HepG2 (cell line): ENCODE results near the gene ACSF3. TPM values are rescaled to one million over a fixed set of nuclear protein-coding genes. Genes with fewer than 3 reads are reported as not detected.

Source experiments
- EP300 ChIP-seq, 3 experiments: sonication (generic) in 1 of 3; formaldehyde crosslinking in 1 of 3; IDR thresholded peaks; 2 replicates each; pipeline versions ENCODE4 v1.5.1 to v1.6.1; 2011 to 2020; ENCODE audit warnings: low read depth in 2 of 3, low read length in 2 of 3, borderline replicate concordance in 1 of 3, improper control_type of control experiment in 1 of 3, mild to moderate bottlenecking in 1 of 3, missing genetic modification reagents in 1 of 3, moderate library complexity in 1 of 3
- HNRNPLL ChIP-seq: fragments of 200-400 bp; formaldehyde crosslinking; IDR thresholded peaks from 2 replicates; pipeline ENCODE4 v1.6.1; 2017; ENCODE audit warnings: mild to moderate bottlenecking, low read depth, low read length; ENCODE audit not compliant: poor library complexity, severe bottlenecking
- HOXA7 ChIP-seq: sonication (generic); formaldehyde crosslinking; IDR thresholded peaks from 2 replicates; pipeline ENCODE4 v1.8.1; 2022; ENCODE audit warnings: mild to moderate bottlenecking, missing genetic modification reagents, moderate library complexity
- POLR2G ChIP-seq: fragments of 200-400 bp; formaldehyde crosslinking; IDR thresholded peaks from 2 replicates; pipeline ENCODE4 v1.6.1; 2018; ENCODE audit warnings: mild to moderate bottlenecking, low read depth, low read length, moderate library complexity
- RARA ChIP-seq: IDR thresholded peaks from 2 replicates; pipeline ENCODE4 v1.6.1; 2016; ENCODE audit warnings: missing genetic modification reagents, missing compliant biosample characterization
- RBFOX2 ChIP-seq: fragments of 200-400 bp; formaldehyde crosslinking; IDR thresholded peaks from 2 replicates; pipeline ENCODE4 v1.6.1; 2017; ENCODE audit warnings: low read depth, mild to moderate bottlenecking, low read length
- TARDBP ChIP-seq: sonication (generic); formaldehyde crosslinking; IDR thresholded peaks from 2 replicates; pipeline ENCODE4 v1.8.0; 2022; ENCODE audit warnings: mild to moderate bottlenecking, missing genetic modification reagents
- TFE3 ChIP-seq: IDR thresholded peaks from 2 replicates; pipeline ENCODE4 v1.6.1; 2016
- TGIF2 ChIP-seq: IDR thresholded peaks from 2 replicates; pipeline ENCODE4 v1.6.1; 2016; ENCODE audit warnings: control low read depth, missing compliant biosample characterization
- TIGD3 ChIP-seq: sonication (generic); formaldehyde crosslinking; IDR thresholded peaks from 2 replicates; pipeline ENCODE4 v1.5.1; 2020; ENCODE audit warnings: mild to moderate bottlenecking, missing genetic modification reagents, borderline replicate concordance
- USF2 ChIP-seq, 2 experiments: sonication (generic) in 1 of 2; formaldehyde crosslinking in 1 of 2; IDR thresholded peaks; 2 replicates each; pipeline versions ENCODE4 v1.5.1 to v1.6.1; 2011 to 2020; ENCODE audit warnings: borderline replicate concordance in 1 of 2, low read depth in 1 of 2, low read length in 1 of 2, mild to moderate bottlenecking in 1 of 2, missing genetic modification reagents in 1 of 2, moderate library complexity in 1 of 2
- ZFY ChIP-seq: sonication (generic); formaldehyde crosslinking; IDR thresholded peaks from 2 replicates; pipeline ENCODE4 v1.4.0; 2020; ENCODE audit warnings: missing genetic modification reagents
- ZKSCAN5 ChIP-seq: sonication (generic); formaldehyde crosslinking; IDR thresholded peaks from 2 replicates; pipeline ENCODE4 v1.5.1; 2020; ENCODE audit warnings: mild to moderate bottlenecking, missing genetic modification reagents
- ZNF24 ChIP-seq: fragments of 450-650 bp; IDR thresholded peaks from 2 replicates; pipeline ENCODE4 v1.6.1; 2017; ENCODE audit warnings: antibody characterized with exemption, mild to moderate bottlenecking
- polyA plus RNA-seq, 8 experiments: library from polyadenylated mRNA; depleted of rRNA in 3 of 8; stranded (reverse) in 7 of 8; unstranded in 1 of 8; fragments of >200 nt; fragmentation: Illumina TruSeq in 4 of 8; extraction: Trizol in 4 of 8; gene quantifications; 2 replicates each; pipeline versions ENCODE4 v1.2.1 to v1.2.3, GENCODE V29; 2011 to 2016; ENCODE audit warnings: low read depth in 4 of 8, missing spikeins in 1 of 8, mixed read lengths in 1 of 8; ENCODE audit not compliant: insufficient read depth in 1 of 8
- total RNA-seq, 5 experiments: library from RNA; depleted of rRNA; stranded (reverse); fragments of >200 nt; fragmentation: Illumina TruSeq; extraction: Trizol; gene quantifications; 2 replicates each; pipeline ENCODE4 v1.2.3, GENCODE V29; 2016; ENCODE audit warnings: low read depth in 1 of 5
- TF ChIP-seq, protein P1 (sequence below): sonication (generic); formaldehyde crosslinking; IDR thresholded peaks from 2 replicates; pipeline ENCODE4 v1.4.0; 2020; ENCODE audit warnings: low read depth, mild to moderate bottlenecking, missing genetic modification reagents
- TF ChIP-seq, protein P2 (sequence below): sonication (generic); formaldehyde crosslinking; IDR thresholded peaks from 2 replicates; pipeline ENCODE4 v1.5.1; 2020; ENCODE audit warnings: mild to moderate bottlenecking, missing genetic modification reagents
- TF ChIP-seq, protein P3 (sequence below): sonication (generic); formaldehyde crosslinking; IDR thresholded peaks from 2 replicates; pipeline ENCODE4 v1.8.0; 2022; ENCODE audit warnings: mild to moderate bottlenecking, missing genetic modification reagents, moderate library complexity

ACSF3 gene
- total and polyA plus RNA-seq, 2 of the 13 experiments (the other 11 are each of a cell fraction or from before 2014, with no cell fraction given), result 14.9 to 30.6 TPM

GRCh38 chr16:89154390-89155183 lies 60.9 kb downstream of the ACSF3 start (continued):
- TF ChIP-seq USF2 (IDR thresholded peaks at IDR 0.05; ENCODE audit: low read depth, low read length) (no peak), USF2 (CRISPR knock-in tag; IDR thresholded peaks at IDR 0.05; ENCODE audit: borderline replicate concordance) (no peak), TIGD3 (CRISPR knock-in tag) (no peak), EP300 (IDR thresholded peaks at IDR 0.05; ENCODE audit: low read depth in 2 of 2, low read length in 2 of 2) (no peak), EP300 (CRISPR knock-in tag; IDR thresholded peaks at IDR 0.05; ENCODE audit: borderline replicate concordance) (no peak), RBFOX2 (no peak), POLR2G (peak; percentile 59), TGIF2 (CRISPR knock-in tag) (no peak), ZFY (CRISPR knock-in tag) (no peak), HNRNPLL (peak; percentile 11), TFE3 (CRISPR knock-in tag) (no peak), ZNF24 (no peak), HOXA7 (CRISPR knock-in tag) (no peak), ZKSCAN5 (0 out of 2 replicates have a peak, but pooled peaks have one; percentile 6), TARDBP (CRISPR knock-in tag) (no peak), RARA (CRISPR knock-in tag) (no peak)
- TF ChIP-seq, protein P1, sequence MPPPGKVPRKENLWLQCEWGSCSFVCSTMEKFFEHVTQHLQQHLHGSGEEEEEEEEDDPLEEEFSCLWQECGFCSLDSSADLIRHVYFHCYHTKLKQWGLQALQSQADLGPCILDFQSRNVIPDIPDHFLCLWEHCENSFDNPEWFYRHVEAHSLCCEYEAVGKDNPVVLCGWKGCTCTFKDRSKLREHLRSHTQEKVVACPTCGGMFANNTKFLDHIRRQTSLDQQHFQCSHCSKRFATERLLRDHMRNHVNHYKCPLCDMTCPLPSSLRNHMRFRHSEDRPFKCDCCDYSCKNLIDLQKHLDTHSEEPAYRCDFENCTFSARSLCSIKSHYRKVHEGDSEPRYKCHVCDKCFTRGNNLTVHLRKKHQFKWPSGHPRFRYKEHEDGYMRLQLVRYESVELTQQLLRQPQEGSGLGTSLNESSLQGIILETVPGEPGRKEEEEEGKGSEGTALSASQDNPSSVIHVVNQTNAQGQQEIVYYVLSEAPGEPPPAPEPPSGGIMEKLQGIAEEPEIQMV (CRISPR knock-in tag), result no peak
- TF ChIP-seq, protein P2, sequence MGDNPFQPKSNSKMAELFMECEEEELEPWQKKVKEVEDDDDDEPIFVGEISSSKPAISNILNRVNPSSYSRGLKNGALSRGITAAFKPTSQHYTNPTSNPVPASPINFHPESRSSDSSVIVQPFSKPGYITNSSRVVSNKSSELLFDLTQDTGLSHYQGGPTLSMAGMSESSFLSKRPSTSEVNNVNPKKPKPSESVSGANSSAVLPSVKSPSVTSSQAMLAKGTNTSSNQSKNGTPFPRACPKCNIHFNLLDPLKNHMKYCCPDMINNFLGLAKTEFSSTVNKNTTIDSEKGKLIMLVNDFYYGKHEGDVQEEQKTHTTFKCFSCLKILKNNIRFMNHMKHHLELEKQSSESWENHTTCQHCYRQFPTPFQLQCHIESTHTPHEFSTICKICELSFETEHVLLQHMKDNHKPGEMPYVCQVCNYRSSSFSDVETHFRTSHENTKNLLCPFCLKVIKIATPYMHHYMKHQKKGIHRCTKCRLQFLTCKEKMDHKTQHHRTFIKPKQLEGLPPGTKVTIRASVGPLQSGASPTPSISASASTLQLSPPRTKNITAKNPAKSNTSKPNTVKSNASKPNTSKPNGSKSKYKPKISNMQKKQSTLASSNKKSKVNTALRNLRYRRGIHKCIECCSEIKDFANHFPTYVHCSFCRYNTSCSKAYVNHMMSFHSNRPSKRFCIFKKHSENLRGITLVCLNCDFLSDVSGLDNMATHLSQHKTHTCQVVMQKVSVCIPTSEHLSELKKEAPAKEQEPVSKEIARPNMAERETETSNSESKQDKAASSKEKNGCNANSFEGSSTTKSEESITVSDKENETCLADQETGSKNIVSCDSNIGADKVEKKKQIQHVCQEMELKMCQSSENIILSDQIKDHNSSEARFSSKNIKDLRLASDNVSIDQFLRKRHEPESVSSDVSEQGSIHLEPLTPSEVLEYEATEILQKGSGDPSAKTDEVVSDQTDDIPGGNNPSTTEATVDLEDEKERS, result no peak
- TF ChIP-seq, protein P3, sequence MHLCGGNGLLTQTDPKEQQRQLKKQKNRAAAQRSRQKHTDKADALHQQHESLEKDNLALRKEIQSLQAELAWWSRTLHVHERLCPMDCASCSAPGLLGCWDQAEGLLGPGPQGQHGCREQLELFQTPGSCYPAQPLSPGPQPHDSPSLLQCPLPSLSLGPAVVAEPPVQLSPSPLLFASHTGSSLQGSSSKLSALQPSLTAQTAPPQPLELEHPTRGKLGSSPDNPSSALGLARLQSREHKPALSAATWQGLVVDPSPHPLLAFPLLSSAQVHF, result no peak
